Thyroid gland (tissue), 4 donors: ENCODE results near the gene SLC25A22. TPM values are rescaled to one million over a fixed set of nuclear protein-coding genes. Genes with fewer than 3 reads are reported as not detected.

Experiments used
- DNase-seq, 2 donors: peaks; one replicate each; pipeline ENCODE4 v3.0.0-alpha.2; 2019
- H3K27ac ChIP-seq, 3 donors: fragments of 200-600 bp; sonication (generic); 1 replicate in 2 of 3; 2 replicates in 1 of 3; pipeline ENCODE4 v1.5.1; 2016 to 2019; ENCODE audit warnings: mild to moderate bottlenecking in 1 of 3, moderate library complexity in 1 of 3
- H3K27me3 ChIP-seq: fragments of 200-600 bp; sonication (generic); one replicate; pipeline ENCODE4 v1.5.1; 2019
- H3K36me3 ChIP-seq, 2 donors: fragments of 200-600 bp; sonication (generic); one replicate each; pipeline ENCODE4 v1.5.1; 2016 to 2019
- H3K4me1 ChIP-seq, 2 donors: fragments of 200-600 bp; sonication (generic); one replicate each; pipeline ENCODE4 v1.5.1; 2017 to 2019
- H3K4me3 ChIP-seq, 3 donors: fragments of 200-600 bp; sonication (generic); replicated peaks in 1 of 3; 1 replicate in 2 of 3; 2 replicates in 1 of 3; pipeline ENCODE4 v1.5.1; 2016; ENCODE audit warnings: mild to moderate bottlenecking in 1 of 3
- H3K9me3 ChIP-seq: fragments of 200-600 bp; sonication (generic); one replicate; pipeline ENCODE4 v1.5.1; 2017
- POLR2A ChIP-seq, 2 donors: fragments of 450-650 bp; IDR thresholded peaks; one replicate each; pipeline ENCODE4 v1.6.1; 2017; ENCODE audit warnings: antibody characterized with exemption in 2 of 2, mild to moderate bottlenecking in 2 of 2, moderate library complexity in 1 of 2
- WGBS, 2 donors: methylation state at CpG; one replicate each; pipeline ENCODE4 v1.1.5; 2017; 5-methylcytosine and 5-hydroxymethylcytosine counted together
- intact Hi-C: fragments of 100-400 bp; cut with DNase I; formaldehyde crosslinking; loops from one replicate; pipeline ENCODE4 v1.15.1; 2023
- total RNA-seq, 4 donors: library from RNA; depleted of rRNA; stranded (reverse); fragments of >200 nt; gene quantifications; one replicate each; pipeline ENCODE4 v1.2.3, GENCODE V29; 2016
- TF ChIP-seq, protein P1 (sequence below), 6 experiments: fragments of 200-600 bp in 3 of 6; fragments of 450-650 bp in 3 of 6; sonication (generic) in 3 of 6; IDR thresholded peaks; one replicate each; pipeline ENCODE4 v1.5.1; 2016 to 2019; ENCODE audit warnings: antibody characterized with exemption in 6 of 6, mild to moderate bottlenecking in 2 of 6, inconsistent platforms in 1 of 6, moderate library complexity in 1 of 6

Gene SLC25A22
- total RNA-seq, 4 donors from 2014 or later, result 5.1 to 13.1 (median 7.8) TPM

- 14 to 23% methylated on average over 14 to 21 of the region's 31 CpGs for WGBS, 2 donors
- Histone ChIP-seq H3K36me3 (peaks cover 1 to 2% of the 10 kb centered on the region in 2 donors), H3K9me3 (no peaks in the 10 kb centered on the region), H3K4me1 (peaks cover 52 to 55% of the 10 kb centered on the region in 2 donors), H3K4me3 (peak overlapping the region in 1 of 3 donors; percentile 97), H3K27me3 (no peaks in the 10 kb centered on the region), H3K27ac (peak overlapping the region; percentile 91 to 99 (median 99))
- peak in 1 of 2 donors; percentile 49 for TF ChIP-seq POLR2A (IDR thresholded peaks at IDR 0.05)
- TF ChIP-seq, protein P1, sequence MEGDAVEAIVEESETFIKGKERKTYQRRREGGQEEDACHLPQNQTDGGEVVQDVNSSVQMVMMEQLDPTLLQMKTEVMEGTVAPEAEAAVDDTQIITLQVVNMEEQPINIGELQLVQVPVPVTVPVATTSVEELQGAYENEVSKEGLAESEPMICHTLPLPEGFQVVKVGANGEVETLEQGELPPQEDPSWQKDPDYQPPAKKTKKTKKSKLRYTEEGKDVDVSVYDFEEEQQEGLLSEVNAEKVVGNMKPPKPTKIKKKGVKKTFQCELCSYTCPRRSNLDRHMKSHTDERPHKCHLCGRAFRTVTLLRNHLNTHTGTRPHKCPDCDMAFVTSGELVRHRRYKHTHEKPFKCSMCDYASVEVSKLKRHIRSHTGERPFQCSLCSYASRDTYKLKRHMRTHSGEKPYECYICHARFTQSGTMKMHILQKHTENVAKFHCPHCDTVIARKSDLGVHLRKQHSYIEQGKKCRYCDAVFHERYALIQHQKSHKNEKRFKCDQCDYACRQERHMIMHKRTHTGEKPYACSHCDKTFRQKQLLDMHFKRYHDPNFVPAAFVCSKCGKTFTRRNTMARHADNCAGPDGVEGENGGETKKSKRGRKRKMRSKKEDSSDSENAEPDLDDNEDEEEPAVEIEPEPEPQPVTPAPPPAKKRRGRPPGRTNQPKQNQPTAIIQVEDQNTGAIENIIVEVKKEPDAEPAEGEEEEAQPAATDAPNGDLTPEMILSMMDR (IDR thresholded peaks at IDR 0.05), result peak in 1 of 6 experiments; percentile 1
- peak; percentile 96 to 97 for DNase-seq
- intact Hi-C loops, result loop anchor here (5.0 kb wide), 1 partner anchor 207 kb away; no protein-coding TSS in a partner anchor
Measured at GRCh38 chr11:844693-845644, 46.9 kb upstream of the SLC25A22 start.

GRCh38 chr11:843818-844692 lies 46.0 kb upstream of the SLC25A22 start:
- H3K36me3 ChIP-seq, result peaks cover 10 to 12% of the 10 kb centered on the region in 2 donors
- peak overlapping the region; percentile 91 to 99 (median 99) for H3K27ac ChIP-seq
- H3K4me1 ChIP-seq, result peaks cover 47 to 49% of the 10 kb centered on the region in 2 donors
- peak overlapping the region; percentile 54 to 97 (median 96) for H3K4me3 ChIP-seq
- H3K9me3 ChIP-seq, result no peaks in the 10 kb centered on the region
- no peaks in the 10 kb centered on the region for H3K27me3 ChIP-seq
- WGBS, 2 donors, result 3% methylated on average over 12 of the region's 25 CpGs; no CpG with 5 or more reads in 1 of the 2 donors
- peak; percentile 96 to 98 for DNase-seq
- intact Hi-C loops, result no loop called here
- peak; percentile 49 to 61 for TF ChIP-seq POLR2A (IDR thresholded peaks at IDR 0.05)
- TF ChIP-seq, protein P1 (IDR thresholded peaks at IDR 0.05), result peak in 2 of 6 experiments; percentile 11 to 14

- peaks cover 39 to 41% of the 10 kb centered on the region in 2 donors for H3K4me1 ChIP-seq
- intact Hi-C loops, result no loop called here
- TF ChIP-seq POLR2A (IDR thresholded peaks at IDR 0.05), result no peak
- TF ChIP-seq, protein P1 (IDR thresholded peaks at IDR 0.05), result no peak
Measured at GRCh38 chr11:843086-843734, 45.1 kb upstream of the SLC25A22 start.

DNA sequence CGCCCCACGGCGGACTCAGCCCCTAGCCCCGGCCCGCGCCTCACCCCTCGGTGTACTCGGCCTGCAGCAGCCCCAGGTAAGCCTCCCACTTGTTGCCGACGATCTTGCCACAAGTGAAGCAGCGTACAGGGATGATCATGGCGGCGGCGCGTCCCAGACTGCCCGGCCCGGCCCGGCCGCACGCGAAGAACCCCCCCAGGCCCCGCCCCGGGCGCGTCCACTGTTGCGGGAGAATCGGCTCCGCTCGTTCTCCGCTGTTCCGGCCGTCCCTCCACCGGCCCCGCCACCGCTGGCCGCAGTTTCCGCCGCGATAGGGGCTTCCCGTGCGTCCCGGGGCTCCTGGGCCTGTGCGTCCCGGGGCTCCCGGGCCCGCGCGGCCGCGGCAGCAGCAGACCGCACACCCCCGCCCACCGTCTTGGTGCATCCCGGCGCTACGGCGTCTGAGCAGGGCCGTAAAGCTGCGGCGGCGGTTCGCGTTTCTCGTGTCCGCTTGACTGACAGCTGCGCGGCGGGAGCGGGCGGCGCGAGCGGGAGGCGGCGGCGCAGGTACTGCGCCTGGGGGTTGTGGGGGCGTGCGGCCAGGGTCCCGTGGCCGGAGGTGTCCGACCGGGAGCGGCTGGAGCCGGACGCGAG lies 44.4 kb upstream of the SLC25A22 start, which contains the start of the genes POLR2L and TSPAN4:
POLR2L (minus strand) TSS at position 160 of the 633 bp plus-strand sequence; CDS start at position 139, 21 bp downstream.
TSPAN4 (plus strand) TSS at position 483 of the 633 bp plus-strand sequence. CDS start 7,453 bp downstream, outside the sequence.
- Histone ChIP-seq H3K4me1 (peaks cover 34 to 36% of the 10 kb centered on the region in 2 donors), H3K27me3 (no peaks in the 10 kb centered on the region), H3K36me3 (peaks cover 20 to 26% of the 10 kb centered on the region in 2 donors), H3K9me3 (no peaks in the 10 kb centered on the region), H3K27ac (peak within 1 kb of the TSS; percentile 91 to 99 (median 99)), H3K4me3 (peak within 1 kb of the TSS; percentile 54 to 97 (median 96))
- peak; percentile 90 to 92 for DNase-seq
- peak; percentile 32 to 96 for TF ChIP-seq POLR2A (IDR thresholded peaks at IDR 0.05)
- TF ChIP-seq, protein P1 (IDR thresholded peaks at IDR 0.05), result peak in 2 of 6 experiments; percentile 10 to 45
- intact Hi-C loops, result no loop called here
- WGBS, 2 donors, result 0 to 4% methylated on average over 5 to 7 of the region's 87 CpGs

More at GRCh38 chr11:843086-843734, 45.1 kb upstream of the SLC25A22 start:
- H3K9me3 ChIP-seq, result no peaks in the 10 kb centered on the region
- H3K27me3 ChIP-seq, result no peaks in the 10 kb centered on the region
- DNase-seq, result peak in 1 of 2 donors; percentile 40
- WGBS, 2 donors, result 0 to 5% methylated on average over 12 to 18 of the region's 53 CpGs
- H3K36me3 ChIP-seq, result peaks cover 19% of the 10 kb centered on the region in 2 donors
- peak overlapping the region; percentile 54 to 97 (median 96) for H3K4me3 ChIP-seq
- H3K27ac ChIP-seq, result peak overlapping the region; percentile 91 to 99 (median 99)
